Measurements from ENCODE around the gene IGSF9. TPM values are rescaled to one million over a fixed set of nuclear protein-coding genes. Genes with fewer than 3 reads are reported as not detected.

Gene IGSF9
- total and polyA plus RNA-seq, 2 of the 13 experiments (the other 11 are each of a cell fraction or from before 2014, with no cell fraction given): 0.03 TPM; not detected in 1

DNA sequence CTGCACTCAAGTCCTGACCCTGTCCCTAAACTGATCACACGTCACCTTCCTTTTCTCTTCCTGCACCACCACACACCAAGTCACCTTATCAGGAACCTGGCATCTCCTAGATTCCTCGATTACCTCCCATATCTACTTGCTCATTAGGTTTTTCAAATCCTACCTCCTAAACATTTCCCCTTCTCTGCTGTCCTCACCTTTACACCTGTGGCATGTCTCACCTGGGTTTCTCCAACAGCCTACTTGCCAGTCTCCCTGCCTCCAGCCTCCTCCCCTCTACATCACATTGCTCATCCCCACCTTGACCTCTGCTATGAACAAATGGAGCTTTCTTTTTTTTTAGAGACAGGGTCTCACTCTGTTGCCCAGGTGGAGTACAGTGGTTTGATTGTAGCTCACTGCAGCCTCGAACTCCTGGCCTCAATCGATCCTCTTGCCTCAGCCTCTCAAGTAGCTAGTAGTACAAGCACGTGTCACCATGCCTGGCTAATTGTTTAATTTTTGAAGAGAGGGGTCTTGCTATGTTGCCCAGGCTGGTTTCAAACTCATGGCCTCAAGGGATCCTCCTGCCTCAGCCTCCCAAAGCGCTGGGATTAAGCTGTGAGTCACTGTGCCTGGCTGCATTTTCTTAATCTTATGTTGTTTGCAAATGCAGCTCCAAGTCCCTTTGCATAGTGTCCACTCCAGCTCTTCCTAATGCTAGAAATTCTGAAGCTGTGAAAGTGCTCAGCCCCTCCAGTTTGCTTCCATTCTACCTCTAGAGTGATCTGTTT is 6.3 kb downstream of the IGSF9 start (continued):
- TF ChIP-seq, protein P1, sequence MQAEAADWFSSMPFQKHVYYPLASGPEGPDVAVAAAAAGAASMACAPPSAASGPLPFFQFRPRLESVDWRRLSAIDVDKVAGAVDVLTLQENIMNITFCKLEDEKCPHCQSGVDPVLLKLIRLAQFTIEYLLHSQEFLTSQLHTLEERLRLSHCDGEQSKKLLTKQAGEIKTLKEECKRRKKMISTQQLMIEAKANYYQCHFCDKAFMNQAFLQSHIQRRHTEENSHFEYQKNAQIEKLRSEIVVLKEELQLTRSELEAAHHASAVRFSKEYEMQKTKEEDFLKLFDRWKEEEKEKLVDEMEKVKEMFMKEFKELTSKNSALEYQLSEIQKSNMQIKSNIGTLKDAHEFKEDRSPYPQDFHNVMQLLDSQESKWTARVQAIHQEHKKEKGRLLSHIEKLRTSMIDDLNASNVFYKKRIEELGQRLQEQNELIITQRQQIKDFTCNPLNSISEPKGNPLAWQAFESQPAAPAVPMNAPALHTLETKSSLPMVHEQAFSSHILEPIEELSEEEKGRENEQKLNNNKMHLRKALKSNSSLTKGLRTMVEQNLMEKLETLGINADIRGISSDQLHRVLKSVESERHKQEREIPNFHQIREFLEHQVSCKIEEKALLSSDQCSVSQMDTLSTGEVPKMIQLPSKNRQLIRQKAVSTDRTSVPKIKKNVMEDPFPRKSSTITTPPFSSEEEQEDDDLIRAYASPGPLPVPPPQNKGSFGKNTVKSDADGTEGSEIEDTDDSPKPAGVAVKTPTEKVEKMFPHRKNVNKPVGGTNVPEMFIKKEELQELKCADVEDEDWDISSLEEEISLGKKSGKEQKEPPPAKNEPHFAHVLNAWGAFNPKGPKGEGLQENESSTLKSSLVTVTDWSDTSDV (CRISPR knock-in tag; IDR thresholded peaks at IDR 0.05): no peak
- TF ChIP-seq, protein P2, sequence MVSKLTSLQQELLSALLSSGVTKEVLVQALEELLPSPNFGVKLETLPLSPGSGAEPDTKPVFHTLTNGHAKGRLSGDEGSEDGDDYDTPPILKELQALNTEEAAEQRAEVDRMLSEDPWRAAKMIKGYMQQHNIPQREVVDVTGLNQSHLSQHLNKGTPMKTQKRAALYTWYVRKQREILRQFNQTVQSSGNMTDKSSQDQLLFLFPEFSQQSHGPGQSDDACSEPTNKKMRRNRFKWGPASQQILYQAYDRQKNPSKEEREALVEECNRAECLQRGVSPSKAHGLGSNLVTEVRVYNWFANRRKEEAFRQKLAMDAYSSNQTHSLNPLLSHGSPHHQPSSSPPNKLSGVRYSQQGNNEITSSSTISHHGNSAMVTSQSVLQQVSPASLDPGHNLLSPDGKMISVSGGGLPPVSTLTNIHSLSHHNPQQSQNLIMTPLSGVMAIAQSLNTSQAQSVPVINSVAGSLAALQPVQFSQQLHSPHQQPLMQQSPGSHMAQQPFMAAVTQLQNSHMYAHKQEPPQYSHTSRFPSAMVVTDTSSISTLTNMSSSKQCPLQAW (CRISPR knock-in tag; IDR thresholded peaks at IDR 0.05): no peak

DNA sequence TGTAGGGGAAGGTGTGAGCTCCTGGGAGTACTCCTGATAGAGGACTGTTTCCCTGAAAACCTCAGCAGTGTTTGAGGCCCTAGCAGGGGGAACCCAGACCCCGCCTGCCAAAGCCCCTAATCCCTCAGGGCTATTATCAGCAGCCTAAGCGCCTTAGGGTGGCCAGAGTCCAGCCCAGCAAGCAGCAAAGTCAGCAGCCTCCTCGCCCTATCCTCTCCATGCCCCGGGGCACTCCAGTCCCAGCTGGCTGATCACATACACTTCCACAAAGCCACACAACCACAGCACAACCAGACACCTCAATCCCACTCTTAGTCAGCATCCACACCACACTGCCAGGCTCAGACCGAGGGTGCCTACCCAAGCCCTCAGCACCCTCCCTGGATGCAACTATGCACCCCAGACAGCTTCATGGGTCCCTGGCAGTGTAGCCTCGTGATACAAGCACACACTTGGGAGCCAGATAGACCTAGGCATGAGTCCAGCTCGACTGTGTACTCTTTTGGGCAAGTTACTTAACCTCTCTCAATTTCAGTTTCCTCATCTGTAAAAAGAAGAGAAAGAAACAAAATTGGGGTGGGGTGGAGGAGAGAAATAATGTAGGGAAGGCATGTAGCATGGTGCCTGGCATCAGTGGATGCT is 7.1 kb downstream of the IGSF9 start:
- no TSS peak for BruUV-seq (replicated peaks)
- H3K4me1 ChIP-seq (ENCODE audit: insufficient read depth, low read length): peaks cover 13% of the 10 kb centered on the region
- ATAC-seq: no peak
- H3K4me2 ChIP-seq (ENCODE audit: low read depth, low read length): no peak overlapping the region
- H3K27ac ChIP-seq (ENCODE audit: extremely low read length, insufficient read depth, low read length): no peak overlapping the region
- H3K9me3 ChIP-seq (ENCODE audit: low read length): no peaks in the 10 kb centered on the region
- ChIA-PET POLR2A (no interaction called here), CTCF (ENCODE audit: low intra/inter-chr PET ratio, low total read pairs) (no interaction called here)
- intact Hi-C loops (cut with micrococcal nuclease; ENCODE audit: unreplicated experiment): loop anchor here (5.0 kb wide), 2 partner anchors 139 to 141 kb away; no protein-coding TSS in a partner anchor
- FAIRE-seq: no peak
- H3K9ac ChIP-seq (ENCODE audit: insufficient read depth, low read depth, low read length): no peak overlapping the region
- DNase-seq (ENCODE audit: low spot score): no peak
- H4K20me1 ChIP-seq (ENCODE audit: insufficient read depth, low read length): no peaks in the 10 kb centered on the region
- no peaks in the 10 kb centered on the region for H3K79me2 ChIP-seq (ENCODE audit: insufficient read depth, low read length)
- no peak overlapping the region for H3K4me3 ChIP-seq (replicated peaks in 1 of 3; ENCODE audit: insufficient read depth in 1 of 3, low read depth in 2 of 3, low read length in 3 of 3)
- H3K27me3 ChIP-seq (ENCODE audit: control insufficient read depth in 1 of 2, insufficient read depth in 2 of 2, low read length in 2 of 2): peaks cover 12 to 67% of the 10 kb centered on the region in 2 experiments; a peak in 4 of 5 replicates
- no peaks in the 10 kb centered on the region for H3K36me3 ChIP-seq (replicated peaks in 1 of 2; ENCODE audit: control insufficient read depth in 1 of 2, insufficient read depth in 2 of 2, low read length in 2 of 2)
- H2AFZ ChIP-seq (ENCODE audit: low read length): no peak overlapping the region
- WGBS (ENCODE audit: low lambda C conversion rate): 0% methylated on average over 3 of the region's 7 CpGs
- in situ Hi-C loops (cut with HindIII; ENCODE audit: extremely low pct_ligation_motif_present, low pct_unique_long_range_greater_than_20kb): loop anchor here (5.0 kb wide), 2 partner anchors 69 to 144 kb away; partner anchors contain the start of gene KCNJ9
- no peak for TF ChIP-seq MXI1 (IDR thresholded peaks at IDR 0.05; ENCODE audit: borderline replicate concordance, low read depth, low read length)
- TF ChIP-seq, protein P3, sequence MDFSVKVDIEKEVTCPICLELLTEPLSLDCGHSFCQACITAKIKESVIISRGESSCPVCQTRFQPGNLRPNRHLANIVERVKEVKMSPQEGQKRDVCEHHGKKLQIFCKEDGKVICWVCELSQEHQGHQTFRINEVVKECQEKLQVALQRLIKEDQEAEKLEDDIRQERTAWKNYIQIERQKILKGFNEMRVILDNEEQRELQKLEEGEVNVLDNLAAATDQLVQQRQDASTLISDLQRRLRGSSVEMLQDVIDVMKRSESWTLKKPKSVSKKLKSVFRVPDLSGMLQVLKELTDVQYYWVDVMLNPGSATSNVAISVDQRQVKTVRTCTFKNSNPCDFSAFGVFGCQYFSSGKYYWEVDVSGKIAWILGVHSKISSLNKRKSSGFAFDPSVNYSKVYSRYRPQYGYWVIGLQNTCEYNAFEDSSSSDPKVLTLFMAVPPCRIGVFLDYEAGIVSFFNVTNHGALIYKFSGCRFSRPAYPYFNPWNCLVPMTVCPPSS (IDR thresholded peaks at IDR 0.05): no peak
- TF ChIP-seq YEATS2 (CRISPR knock-in tag; IDR thresholded peaks at IDR 0.05; ENCODE audit: borderline replicate concordance): no peak
- no peak for TF ChIP-seq NFIB (CRISPR knock-in tag; IDR thresholded peaks at IDR 0.05; ENCODE audit: borderline replicate concordance)
- TF ChIP-seq, protein P4, sequence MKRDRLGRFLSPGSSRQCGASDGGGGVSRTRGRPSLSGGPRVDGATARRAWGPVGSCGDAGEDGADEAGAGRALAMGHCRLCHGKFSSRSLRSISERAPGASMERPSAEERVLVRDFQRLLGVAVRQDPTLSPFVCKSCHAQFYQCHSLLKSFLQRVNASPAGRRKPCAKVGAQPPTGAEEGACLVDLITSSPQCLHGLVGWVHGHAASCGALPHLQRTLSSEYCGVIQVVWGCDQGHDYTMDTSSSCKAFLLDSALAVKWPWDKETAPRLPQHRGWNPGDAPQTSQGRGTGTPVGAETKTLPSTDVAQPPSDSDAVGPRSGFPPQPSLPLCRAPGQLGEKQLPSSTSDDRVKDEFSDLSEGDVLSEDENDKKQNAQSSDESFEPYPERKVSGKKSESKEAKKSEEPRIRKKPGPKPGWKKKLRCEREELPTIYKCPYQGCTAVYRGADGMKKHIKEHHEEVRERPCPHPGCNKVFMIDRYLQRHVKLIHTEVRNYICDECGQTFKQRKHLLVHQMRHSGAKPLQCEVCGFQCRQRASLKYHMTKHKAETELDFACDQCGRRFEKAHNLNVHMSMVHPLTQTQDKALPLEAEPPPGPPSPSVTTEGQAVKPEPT (CRISPR knock-in tag; IDR thresholded peaks at IDR 0.05; ENCODE audit: low read depth): no peak
- TF ChIP-seq GABPA (IDR thresholded peaks at IDR 0.05; ENCODE audit: low read depth, low read length): no peak
- no peak for TF ChIP-seq GABPA (CRISPR knock-in tag; IDR thresholded peaks at IDR 0.05; ENCODE audit: low read depth)
- TF ChIP-seq ZNF570 (CRISPR knock-in tag; IDR thresholded peaks at IDR 0.05; ENCODE audit: borderline replicate concordance): no peak
- no peak for TF ChIP-seq ZKSCAN8 (CRISPR knock-in tag; IDR thresholded peaks at IDR 0.05; ENCODE audit: borderline replicate concordance)
